Ramos (cell line): ENCODE data around the gene GCC1.
"Not testable (repeated sequence)": the region's sequence is repeated elsewhere in the genome, so short reads cannot be mapped to it uniquely, and the experiment has no call there.

Experiments
- in situ Hi-C: fragments of 300-500 bp; cut with MboI; formaldehyde crosslinking; loops from one replicate; pipeline ENCODE4 v1.14.3; 2022; ENCODE audit warnings: low sequenced_read_pairs; ENCODE audit not compliant: unreplicated experiment

GCC1 gene

DNA sequence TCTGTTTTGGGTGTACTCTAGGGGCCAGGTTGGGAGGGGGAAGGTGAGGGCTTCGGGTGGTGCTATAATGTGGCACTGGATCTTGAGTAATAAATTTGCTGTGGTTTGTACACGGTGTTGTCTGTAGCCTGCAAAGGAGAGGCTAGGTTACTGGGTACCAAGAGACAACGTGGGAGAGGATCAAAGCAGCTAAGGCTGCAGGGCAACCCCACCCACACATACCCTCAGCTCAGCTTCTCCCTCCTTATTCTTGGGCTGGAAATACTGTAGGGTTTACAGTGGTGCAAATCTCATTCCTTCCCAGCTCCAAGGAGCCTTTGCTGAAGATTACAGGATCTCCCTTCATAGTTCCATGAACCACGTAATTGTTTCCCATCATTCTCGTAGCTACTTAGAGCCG lies 6.2 kb upstream of the GCC1 start:
- in situ Hi-C loops: no loop called here

- in situ Hi-C loops: no loop called here
Measured at GRCh38 chr7:127591189-127591588, 5.8 kb upstream of the GCC1 start.

GRCh38 chr7:127589896-127590295 lies 4.5 kb upstream of the GCC1 start:
- in situ Hi-C loops: no loop called here

DNA sequence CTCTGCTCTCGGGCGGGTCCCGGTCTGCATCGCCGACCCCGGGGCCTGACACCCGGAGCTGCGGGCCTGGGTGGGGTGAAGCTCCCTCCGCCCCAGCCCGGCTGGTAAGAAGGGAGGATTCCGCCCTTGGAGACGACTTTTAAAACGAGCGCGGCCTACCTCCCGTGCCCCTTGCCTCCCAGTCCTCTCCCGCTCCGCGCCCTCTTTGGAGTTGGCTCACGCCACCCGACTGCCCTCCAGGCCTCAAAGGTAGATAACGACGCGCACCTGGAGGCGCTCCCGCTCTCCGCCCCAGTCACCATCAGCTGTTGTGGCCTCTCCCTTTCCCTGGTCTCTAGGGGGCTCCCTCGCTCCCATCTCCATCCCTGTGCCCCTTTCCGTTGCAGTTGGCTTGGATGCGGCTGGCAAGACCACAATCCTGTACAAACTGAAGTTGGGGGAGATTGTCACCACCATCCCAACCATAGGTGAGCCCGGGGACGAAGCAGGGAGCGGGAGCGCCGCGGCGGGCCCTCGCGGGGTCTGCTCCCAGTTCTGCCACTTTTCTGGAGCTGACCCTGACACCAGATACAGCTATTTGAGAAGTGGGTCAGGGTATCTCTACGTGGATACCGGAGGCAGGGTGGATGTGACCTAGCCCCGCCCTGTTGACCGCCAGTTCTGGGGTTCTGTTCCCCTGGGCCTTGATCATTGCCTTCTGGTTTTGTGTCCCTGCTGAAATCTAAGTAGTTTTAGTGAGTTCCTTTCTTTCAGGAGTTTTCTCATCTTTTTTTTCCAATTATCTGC lies 3.5 kb upstream of the GCC1 start:
- in situ Hi-C loops: no loop called here

DNA sequence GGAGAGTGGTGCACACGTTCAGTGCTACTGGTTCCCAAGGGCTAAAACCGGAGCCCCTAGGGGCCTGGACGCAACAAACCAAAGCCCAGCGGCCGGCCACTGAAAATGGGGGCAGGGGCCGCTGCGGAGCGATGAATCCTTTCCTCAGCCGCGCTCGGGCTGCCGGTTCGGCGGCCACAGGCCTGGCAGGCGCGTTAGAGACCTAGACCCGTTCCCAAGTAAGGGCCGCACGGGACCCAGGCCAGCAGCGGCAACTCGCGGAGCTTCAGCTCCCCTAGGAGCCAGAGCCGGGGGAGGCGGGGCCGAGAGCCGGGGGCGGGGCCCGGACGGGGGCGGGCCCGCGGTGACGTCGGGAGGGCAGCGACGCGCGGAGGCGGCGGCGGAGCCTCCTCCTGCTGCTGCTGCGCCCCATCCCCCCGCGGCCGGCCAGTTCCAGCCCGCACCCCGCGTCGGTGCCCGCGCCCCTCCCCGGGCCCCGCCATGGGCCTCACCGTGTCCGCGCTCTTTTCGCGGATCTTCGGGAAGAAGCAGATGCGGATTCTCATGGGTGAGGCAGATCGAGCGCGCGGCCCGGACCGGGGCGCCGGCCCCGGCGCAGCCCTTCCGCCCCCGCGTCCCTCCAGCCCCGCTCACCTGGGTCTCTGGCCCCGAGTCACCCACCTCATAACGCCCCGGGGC lies 2.8 kb upstream of the GCC1 start, which contains the start of gene ARF5:
TSS of gene ARF5 (plus strand) at position 393 of the 678 bp plus-strand sequence. CDS start at position 481, 88 bp downstream.
- in situ Hi-C loops: no loop called here

DNA sequence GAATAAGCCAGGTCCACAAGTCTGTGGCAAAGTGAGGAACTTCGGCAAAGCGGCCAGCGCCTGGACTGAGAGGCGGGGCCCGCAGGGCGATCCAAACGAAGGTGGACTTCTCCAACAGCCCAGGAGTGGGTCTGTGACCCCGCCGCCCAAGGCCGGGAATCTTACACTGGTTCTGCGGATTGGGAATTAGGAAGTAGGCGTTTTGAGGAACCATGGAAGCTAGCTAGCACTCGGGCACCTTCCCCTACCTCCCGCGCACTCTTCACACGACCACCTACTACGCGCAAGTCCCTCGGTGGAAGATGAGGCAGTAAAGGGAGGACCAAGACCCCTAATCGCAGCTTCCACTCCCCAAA lies 2.2 kb upstream of the GCC1 start:
- in situ Hi-C loops: no loop called here

DNA sequence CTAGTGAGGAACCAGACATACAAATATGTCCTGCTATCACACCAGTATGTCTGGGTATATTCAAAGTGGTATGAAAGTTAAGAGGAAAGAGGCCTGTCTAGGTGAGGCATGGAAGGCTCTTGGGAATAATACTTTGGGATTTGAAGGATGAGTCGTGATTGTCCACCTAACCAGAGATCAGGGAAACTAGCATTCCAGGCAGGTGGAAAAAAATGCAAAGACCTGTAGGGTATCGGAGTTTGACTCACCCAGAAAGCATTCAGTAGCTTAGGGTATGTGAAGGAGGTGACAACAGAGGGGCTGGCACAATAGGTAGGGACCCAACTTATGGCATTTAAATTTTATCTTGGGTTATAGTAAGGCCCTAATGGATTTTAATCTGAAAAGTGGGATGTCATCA lies 950 bp upstream of the GCC1 start:
- in situ Hi-C loops: no loop called here

DNA sequence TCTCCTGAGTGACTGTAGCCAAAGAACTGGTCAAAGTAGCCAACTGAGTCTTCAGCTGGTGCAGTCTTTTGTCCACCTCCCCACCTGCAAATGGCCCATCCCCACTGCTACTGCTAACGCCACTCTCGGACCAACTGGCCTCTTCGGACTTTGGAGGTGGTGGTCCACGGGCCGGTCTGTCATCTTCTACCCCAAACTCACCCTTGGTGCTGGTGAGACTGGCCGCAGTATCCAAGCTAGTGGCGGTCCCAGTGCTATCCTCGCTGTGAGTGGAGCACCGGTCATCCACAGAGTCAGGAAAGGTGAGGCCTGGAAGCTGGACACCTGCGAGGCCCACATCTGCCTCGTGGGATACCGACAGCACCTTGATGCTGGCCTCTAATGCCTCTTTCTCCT lies 750 bp downstream of the GCC1 start:
- in situ Hi-C loops: no loop called here

GRCh38 chr7:127582361-127582760 lies 3.0 kb downstream of the GCC1 start:
- in situ Hi-C loops: no loop called here

DNA sequence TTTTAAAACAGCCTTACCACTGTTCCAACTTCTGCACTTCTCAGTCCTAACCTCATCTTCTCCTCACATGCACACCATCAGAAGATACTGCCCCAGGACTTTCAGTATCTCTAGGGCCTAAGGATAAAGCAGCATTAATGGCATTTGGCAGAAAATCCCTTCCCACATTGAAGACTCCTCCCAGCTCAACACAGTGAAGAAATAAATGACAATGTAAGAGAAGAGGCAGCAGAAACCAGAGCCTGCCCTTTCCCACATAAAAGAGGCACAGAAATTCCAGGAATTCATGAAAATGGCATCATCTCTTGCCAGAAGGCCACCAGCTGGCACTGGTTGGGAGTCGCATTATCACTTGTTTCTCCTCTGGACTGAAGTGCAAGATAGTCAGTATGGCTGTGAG lies 3.7 kb downstream of the GCC1 start:
- in situ Hi-C loops: no loop called here

- in situ Hi-C loops: no loop called here
Measured at GRCh38 chr7:127580612-127581011, 4.8 kb downstream of the GCC1 start.

- in situ Hi-C loops: no loop called here
Measured at GRCh38 chr7:127578711-127579275, 6.6 kb downstream of the GCC1 start.

GRCh38 chr7:127578036-127578684 lies 7.2 kb downstream of the GCC1 start:
- in situ Hi-C loops: no loop called here

GRCh38 chr7:127571741-127572505 lies 13.5 kb downstream of the GCC1 start:
- in situ Hi-C loops: no loop called here

DNA sequence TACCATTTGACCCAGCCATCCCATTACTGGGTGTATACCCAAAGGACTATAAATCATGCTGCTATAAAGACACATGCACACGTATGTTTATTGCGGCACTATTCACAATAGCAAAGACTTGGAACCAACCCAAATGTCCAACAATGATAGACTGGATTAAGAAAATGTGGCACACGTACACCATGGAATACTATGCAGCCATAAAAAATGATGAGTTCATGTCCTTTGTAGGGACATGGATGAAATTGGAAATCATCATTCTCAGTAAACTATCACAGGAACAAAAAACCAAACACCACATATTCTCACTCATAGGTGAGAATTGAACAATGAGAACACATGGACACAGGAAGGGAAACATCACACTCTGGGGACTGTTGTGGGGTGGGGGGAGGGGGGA lies 17.4 kb downstream of the GCC1 start:
- in situ Hi-C loops: not testable (repeated sequence)

GRCh38 chr7:127566242-127566641 lies 19.2 kb downstream of the GCC1 start:
- in situ Hi-C loops: no loop called here

- in situ Hi-C loops: no loop called here
Measured at GRCh38 chr7:127557803-127558202, 27.6 kb downstream of the GCC1 start.

DNA sequence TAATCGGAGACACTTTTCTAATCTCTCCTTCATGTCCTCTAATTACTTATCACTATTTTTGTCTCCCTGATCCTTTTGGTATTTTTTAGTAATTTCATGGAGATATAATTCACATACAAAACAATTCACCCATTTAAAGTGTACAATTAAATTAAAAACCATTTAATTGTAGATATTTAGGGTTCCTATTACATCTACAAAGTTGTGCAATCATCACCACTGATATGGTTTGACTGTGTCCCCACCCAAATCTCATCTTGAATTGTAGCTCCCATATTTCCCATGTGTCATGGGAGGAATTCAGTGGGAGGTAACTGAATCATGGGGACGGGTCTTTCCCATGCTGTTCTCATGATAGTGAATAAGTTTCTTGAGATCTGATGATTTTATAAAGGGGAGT lies 29.0 kb downstream of the GCC1 start:
- in situ Hi-C loops: no loop called here

- in situ Hi-C loops: no loop called here
Measured at GRCh38 chr7:127551941-127552340, 33.5 kb downstream of the GCC1 start.

GRCh38 chr7:127550247-127550646 lies 35.1 kb downstream of the GCC1 start:
- in situ Hi-C loops: no loop called here
